ENCODE data around the gene UNCX. TPM values are rescaled to one million over a fixed set of nuclear protein-coding genes. Genes with fewer than 3 reads are reported as not detected.

UNCX gene
- total and polyA plus RNA-seq, 2 of the 8 experiments (the other 6 are each of a cell fraction or from before 2014, with no cell fraction given): not detected

GRCh38 chr7:1262441-1262840, 29.8 kb downstream of the UNCX start:
- Histone ChIP-seq H2BK120ac (replicated peaks; ENCODE audit: low read depth, low read length) (no peak overlapping the region), H3K14ac (ENCODE audit: insufficient read length) (no peak overlapping the region), H3K36me3 (ENCODE audit: control insufficient read depth in 2 of 4, insufficient read depth in 4 of 4, low read length in 3 of 4) (no peaks in the 10 kb centered on the region), H3K4me1 (replicated peaks in 1 of 4; ENCODE audit: control insufficient read depth in 3 of 4, insufficient read depth in 4 of 4, low read length in 3 of 4) (no peaks in the 10 kb centered on the region), H3K4me2 (ENCODE audit: insufficient read depth in 1 of 2, low read depth in 2 of 2, low read length in 2 of 2) (no peak overlapping the region), H3K27me3 (replicated peaks in 1 of 4; ENCODE audit: control insufficient read depth in 3 of 4, extremely low read depth in 1 of 4, insufficient read depth in 3 of 4, low read length in 3 of 4) (no peaks in the 10 kb centered on the region; a peak in 1 of 7 replicates), H2BK12ac (ENCODE audit: low read depth, low read length) (no peak overlapping the region), H4K5ac (ENCODE audit: insufficient read length, low read depth, low read length) (no peak overlapping the region), H3K4me3 (ENCODE audit: extremely low read depth in 1 of 4, insufficient read depth in 2 of 4, low read depth in 3 of 4, low read length in 4 of 4) (no peak overlapping the region), H3K79me1 (ENCODE audit: low read depth, low read length) (no peaks in the 10 kb centered on the region), H2AFZ (ENCODE audit: low read length) (no peak overlapping the region), H3K79me2 (ENCODE audit: control insufficient read depth in 1 of 2, insufficient read depth in 2 of 2, low read length in 2 of 2) (no peaks in the 10 kb centered on the region), H3K9me3 (ENCODE audit: insufficient read depth in 2 of 2, low read depth in 1 of 2, low read length in 1 of 2) (no peaks in the 10 kb centered on the region), H4K20me1 (replicated peaks in 1 of 2; ENCODE audit: control insufficient read depth in 1 of 2, insufficient read depth in 2 of 2, low read length in 2 of 2) (no peaks in the 10 kb centered on the region), H3K4ac (replicated peaks; ENCODE audit: insufficient read length, low read depth, low read length) (no peak overlapping the region), H2BK15ac (ENCODE audit: low read length) (no peak overlapping the region), H2BK5ac (ENCODE audit: low read depth, low read length) (no peak overlapping the region), H4K91ac (replicated peaks; ENCODE audit: insufficient read length, low read length) (no peak overlapping the region), H3K23ac (ENCODE audit: insufficient read length) (no peak overlapping the region), H2AK5ac (ENCODE audit: low read depth, low read length) (no peak overlapping the region), H3K18ac (ENCODE audit: extremely low read depth, low read length) (no peak overlapping the region), H3K23me2 (ENCODE audit: low read depth, low read length) (peaks cover 16% of the 10 kb centered on the region; the same call in 1 of the 2 replicates), H3K27ac (ENCODE audit: low read depth, low read length) (no peak overlapping the region), H4K8ac (ENCODE audit: extremely low read depth, insufficient read depth, low read length) (no peak overlapping the region), H2BK20ac (ENCODE audit: low read length) (no peak overlapping the region), H3K56ac (replicated peaks; ENCODE audit: insufficient read length, low read depth, low read length) (no peak overlapping the region), H3K9ac (replicated peaks in 1 of 4; ENCODE audit: extremely low read depth in 1 of 4, low read depth in 3 of 4, low read length in 3 of 4) (no peak overlapping the region)
- FAIRE-seq (no peak), DNase-seq (ENCODE audit: low read depth in 1 of 2, low spot score in 2 of 2) (no peak)
- 88% methylated on average over 13 of the region's 13 CpGs; no CpG with 5 or more reads in 1 of the 2 experiments for WGBS, 2 experiments (ENCODE audit: extremely low coverage in 1 of 2, insufficient coverage in 1 of 2, insufficient read length in 1 of 2, insufficient replicate concordance in 2 of 2, low coverage in 1 of 2, low lambda C conversion rate in 2 of 2, missing lambda C conversion rate in 1 of 2)
- CTCF ChIA-PET (ENCODE audit: partially characterized antibody): interaction anchor here (0.6 to 1.2 kb wide), 5 partner anchors 29 to 278 kb away, joined by 3 read pairs; no protein-coding TSS in a partner anchor
- TF ChIP-seq POLR2AphosphoS5 (IDR thresholded peaks at IDR 0.05; ENCODE audit: low read depth, low read length): no peak
- TF ChIP-seq, protein P1, sequence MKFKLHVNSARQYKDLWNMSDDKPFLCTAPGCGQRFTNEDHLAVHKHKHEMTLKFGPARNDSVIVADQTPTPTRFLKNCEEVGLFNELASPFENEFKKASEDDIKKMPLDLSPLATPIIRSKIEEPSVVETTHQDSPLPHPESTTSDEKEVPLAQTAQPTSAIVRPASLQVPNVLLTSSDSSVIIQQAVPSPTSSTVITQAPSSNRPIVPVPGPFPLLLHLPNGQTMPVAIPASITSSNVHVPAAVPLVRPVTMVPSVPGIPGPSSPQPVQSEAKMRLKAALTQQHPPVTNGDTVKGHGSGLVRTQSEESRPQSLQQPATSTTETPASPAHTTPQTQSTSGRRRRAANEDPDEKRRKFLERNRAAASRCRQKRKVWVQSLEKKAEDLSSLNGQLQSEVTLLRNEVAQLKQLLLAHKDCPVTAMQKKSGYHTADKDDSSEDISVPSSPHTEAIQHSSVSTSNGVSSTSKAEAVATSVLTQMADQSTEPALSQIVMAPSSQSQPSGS (IDR thresholded peaks at IDR 0.05; ENCODE audit: low read length): no peak
- no peak for TF ChIP-seq BACH1 (IDR thresholded peaks at IDR 0.05; ENCODE audit: low read length)
- TF ChIP-seq ZNF274 (IDR thresholded peaks at IDR 0.05; ENCODE audit: borderline replicate concordance, extremely low read depth, low read length): no peak
- POLR2A ChIA-PET (ENCODE audit: partially characterized antibody): interaction anchor here (1.5 kb wide), 1 partner anchor 30 kb away, joined by 3 read pairs; no protein-coding TSS in a partner anchor
